Stimulated activated naive CD8-positive, alpha-beta T cell treated with anti-CD3 and anti-CD28 coated beads, Interleukin-15, Interleukin-2, amounts not matched to agents 100 U/mL and 50 U/mL, for 24 hours (primary cell): ENCODE data around the gene ZNF43.
"Not testable (repeated sequence)": the region's sequence is repeated elsewhere in the genome, so short reads cannot be mapped to it uniquely, and the experiment has no call there.

Source experiments
- ATAC-seq: fragments of 150-1000 bp; cut with Tn5 transposase; one replicate; pipeline ENCODE4 v1.10.0; 2021
- DNase-seq: peaks from one replicate; pipeline ENCODE4 v3.0.0; 2021

The ZNF43 gene

DNA sequence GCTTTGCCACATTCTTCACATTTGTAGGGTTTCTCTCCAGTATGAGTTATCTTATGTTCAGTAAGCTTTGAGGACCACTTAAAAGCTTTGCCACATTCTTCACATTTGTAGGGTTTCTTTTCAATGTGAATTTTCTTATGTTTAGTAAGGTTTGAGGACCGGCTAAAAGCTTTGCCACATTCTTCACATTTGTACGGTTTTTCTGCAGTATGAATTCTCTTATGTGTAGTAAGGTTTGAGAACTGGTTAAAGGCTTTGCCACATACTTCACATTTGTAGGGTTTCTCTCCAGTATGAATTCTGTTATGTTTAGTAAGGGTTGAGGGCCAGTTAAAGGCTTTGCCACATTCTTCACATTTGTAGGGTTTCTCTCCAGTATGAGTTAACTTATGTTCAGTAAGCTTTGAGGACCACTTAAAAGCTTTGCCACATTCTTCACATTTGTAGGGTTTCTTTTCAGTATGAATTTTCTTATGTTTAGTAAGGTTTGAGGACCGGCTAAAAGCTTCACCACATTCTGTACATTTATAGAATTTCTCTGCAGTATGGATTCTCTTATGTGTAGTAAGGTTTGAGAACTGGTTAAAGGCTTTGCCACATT is 27.5 kb downstream of the ZNF43 start:
- ATAC-seq, DNase-seq: not testable (repeated sequence)

DNA sequence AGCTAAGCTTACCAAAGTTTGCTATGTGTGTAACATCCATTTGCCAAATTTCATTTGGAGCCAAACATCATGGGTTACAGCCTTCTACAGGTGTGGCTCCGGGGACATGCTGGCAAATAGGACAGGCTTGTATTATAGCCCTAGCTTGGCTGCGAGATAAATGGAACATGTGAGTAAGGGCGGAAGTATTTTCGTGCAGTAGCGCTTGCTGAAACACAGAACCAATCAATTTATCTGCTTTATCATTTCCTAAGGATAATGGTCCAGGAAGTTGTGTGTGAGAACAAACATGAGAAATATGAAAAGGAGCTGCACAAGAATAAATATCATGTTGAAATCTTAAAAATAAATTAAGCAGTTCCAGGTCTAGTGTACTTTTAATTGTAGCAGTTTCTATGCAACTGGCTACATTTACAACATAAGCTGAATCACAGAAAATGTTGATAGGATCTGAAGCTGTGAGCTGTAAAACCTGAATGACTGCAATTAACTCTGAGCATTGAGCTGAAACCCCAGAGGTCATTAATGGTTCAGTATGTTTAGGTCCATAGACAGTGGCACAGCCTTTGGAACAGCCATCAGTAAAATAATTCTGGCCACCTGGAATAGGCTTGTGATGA is 46.4 kb downstream of the ZNF43 start:
- DNase-seq (no peak), ATAC-seq (no peak)

DNA sequence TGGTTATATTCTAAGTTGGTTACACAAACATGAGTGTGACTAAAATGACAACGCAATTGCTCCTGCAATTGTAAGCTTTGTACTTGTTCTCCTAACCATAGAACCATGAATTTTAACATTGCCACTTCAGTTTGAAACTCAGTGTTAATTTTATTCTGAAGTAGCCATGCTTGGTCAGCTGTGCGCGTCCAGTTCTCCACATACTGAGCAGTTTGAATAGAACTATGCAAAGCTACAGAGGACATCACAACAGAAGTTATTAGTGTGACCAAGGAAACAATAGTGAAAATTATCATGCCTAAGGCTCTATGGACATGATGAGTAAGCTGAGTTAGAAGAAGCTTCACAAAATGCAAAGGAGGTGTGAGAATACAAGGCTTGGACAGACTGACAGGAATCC is 49.0 kb downstream of the ZNF43 start:
- ATAC-seq (no peak), DNase-seq (no peak)

DNA sequence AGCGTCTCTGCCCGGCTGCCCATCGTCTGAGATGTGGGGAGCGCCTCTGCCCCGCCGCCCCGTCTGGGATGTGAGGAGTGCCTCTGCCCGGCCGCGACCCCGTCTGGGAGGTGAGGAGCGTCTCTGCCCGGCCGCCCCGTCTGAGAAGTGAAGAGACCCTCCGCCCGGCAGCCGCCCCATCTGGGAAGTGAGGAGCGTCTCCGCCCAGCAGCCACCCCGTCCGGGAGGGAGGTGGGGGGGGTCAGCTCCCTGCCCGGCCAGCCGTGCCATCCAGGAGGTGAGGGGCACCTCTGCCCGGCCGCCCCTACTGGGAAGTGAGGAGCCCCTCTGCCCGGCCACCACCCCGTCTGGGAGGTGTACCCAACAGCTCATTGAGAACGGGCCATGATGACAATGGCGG is 60.2 kb downstream of the ZNF43 start:
- ATAC-seq, DNase-seq: not testable (repeated sequence)

DNA sequence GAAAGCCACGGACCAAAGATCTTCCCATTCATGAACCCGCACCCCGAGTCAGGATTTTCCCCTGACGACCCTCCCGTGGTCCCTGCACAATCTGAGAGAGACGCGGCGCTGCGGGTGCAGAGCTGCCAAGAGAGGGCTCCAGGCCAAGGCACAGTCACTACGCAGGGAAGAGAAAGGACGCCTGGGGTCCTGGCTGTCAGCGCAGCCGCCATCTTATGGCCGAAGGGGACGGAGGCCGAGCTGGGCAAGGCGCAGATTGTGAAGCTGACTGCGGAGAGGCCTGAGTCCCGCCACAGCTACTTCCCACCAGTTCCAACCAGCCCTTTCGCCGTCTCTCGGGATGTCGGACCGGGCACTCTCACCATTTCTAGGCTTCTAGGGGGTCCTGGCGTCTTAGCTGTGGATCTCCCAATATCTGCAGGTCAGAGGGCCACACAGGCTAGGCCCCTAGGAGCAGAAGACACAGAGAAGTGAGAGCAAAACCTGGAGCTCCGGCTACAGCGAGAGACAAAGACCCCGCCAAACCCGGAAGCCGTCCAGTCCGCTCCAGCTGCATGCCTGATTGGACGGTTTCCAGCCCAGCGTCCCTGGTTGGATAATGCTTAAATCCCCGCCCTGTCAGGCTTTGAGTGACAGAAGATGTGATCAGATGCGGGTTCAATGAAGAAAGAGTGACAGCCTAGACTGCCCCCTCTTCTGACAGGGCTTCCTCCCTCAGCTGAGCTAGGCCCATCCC is 68.7 kb downstream of the ZNF43 start, which contains the start of gene ZNF100:
ZNF100 (minus strand) TSS at position 515 of the 736 bp plus-strand sequence; CDS start at position 365, 150 bp downstream.
- ATAC-seq, result peak; percentile 98
- peak; percentile 86 for DNase-seq

DNA sequence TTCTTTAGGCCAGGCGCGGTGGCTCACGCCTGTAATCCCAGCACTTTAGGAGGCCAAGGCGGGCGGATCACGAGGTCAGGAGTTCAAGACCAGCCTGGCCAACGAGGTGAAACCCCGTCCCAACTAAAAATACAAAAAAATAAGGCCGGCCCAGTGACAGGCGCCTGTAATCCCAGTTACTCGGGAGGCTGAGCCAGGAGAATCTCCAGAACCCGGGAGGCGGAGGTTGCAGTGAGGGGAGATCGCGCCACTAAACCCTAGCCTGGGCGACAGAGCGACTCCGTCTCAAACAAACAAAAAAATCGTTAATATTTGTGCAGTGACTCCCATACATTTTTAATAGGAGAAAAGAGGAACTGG is 69.3 kb downstream of the ZNF43 start:
- peak; percentile 17 for DNase-seq
- ATAC-seq, result not testable (repeated sequence)

DNA sequence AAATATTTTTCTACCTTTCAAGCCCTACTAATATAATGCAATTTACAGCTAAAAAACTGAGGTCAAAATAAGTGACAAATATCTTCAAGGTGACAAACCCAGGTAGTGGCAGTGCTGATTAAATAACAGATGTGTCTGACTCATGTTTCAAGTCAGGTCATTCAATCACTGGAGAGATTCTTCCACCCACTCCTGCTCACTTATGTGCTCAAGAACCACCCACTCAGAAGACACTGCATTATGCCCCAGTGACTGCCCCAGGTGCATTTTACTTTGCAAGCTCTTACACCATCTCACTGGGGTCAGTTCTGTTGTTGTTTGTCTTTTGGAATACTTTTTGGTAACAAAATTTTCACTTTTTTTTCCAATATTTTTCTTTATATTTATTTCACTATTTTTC is 70.8 kb downstream of the ZNF43 start:
- DNase-seq (no peak), ATAC-seq (no peak)

DNA sequence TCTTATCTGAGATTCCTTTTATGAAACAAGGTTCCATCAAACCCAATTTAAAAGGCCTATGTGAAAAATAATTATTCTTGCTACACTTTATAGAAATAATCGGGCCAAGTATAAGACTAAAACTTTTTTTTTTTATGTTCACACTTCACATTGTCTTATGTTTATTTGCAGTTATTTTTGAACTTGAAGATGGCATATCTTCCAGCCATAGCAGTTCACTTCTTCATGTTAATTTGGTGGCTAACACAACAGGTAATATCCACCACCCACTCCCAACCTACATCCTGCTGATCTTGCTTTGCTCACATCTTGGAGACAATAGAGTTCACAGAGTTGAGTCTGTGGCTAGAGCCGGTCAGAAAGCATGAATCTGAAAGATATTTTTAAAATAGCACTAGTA is 74.4 kb downstream of the ZNF43 start:
- ATAC-seq, DNase-seq: not testable (repeated sequence)

DNA sequence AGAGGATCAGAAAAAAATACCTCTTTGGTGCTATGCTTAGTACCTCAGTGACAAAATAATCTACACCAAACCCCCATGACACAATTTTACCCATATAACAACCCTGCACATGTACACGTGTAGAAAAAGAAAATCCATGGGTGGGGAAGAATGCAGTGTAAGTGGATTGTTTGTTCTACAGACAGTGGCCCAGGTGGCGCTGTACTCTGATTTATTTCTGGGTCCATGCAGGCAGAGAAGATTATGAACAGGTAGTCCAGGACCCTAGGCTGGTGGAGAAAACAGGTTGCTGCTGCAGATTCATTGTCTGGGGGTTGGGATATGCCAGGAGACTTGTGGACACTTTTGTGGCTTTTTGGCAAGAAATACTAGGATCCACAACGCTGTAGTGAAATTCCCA is 77.7 kb downstream of the ZNF43 start:
- ATAC-seq, result no peak
- no peak for DNase-seq

DNA sequence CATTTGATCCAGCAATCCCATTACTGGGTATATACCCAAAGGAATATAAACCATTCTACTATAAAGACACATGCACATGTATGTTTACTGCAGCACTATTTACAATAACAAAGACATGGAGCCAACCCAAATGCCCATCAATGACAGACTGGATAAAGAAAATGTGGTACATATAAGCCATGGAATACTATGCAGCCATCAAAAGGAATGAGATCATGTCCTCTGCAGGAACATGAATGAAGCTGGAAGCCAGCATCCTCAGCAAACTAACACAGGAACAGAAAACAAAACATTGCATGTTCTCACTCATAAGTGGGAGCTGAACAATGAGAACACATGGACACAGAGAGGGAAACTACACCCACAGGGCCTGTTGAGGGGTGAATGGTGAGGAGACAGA is 80.4 kb downstream of the ZNF43 start:
- not testable (repeated sequence) for ATAC-seq, DNase-seq
